ENCODE measurements around the gene MTG2. TPM values are rescaled to one million over a fixed set of nuclear protein-coding genes. Genes with fewer than 3 reads are reported as not detected.

Gene MTG2
- total RNA-seq, 1 donor from 2014 or later: 13.3 TPM

DNA sequence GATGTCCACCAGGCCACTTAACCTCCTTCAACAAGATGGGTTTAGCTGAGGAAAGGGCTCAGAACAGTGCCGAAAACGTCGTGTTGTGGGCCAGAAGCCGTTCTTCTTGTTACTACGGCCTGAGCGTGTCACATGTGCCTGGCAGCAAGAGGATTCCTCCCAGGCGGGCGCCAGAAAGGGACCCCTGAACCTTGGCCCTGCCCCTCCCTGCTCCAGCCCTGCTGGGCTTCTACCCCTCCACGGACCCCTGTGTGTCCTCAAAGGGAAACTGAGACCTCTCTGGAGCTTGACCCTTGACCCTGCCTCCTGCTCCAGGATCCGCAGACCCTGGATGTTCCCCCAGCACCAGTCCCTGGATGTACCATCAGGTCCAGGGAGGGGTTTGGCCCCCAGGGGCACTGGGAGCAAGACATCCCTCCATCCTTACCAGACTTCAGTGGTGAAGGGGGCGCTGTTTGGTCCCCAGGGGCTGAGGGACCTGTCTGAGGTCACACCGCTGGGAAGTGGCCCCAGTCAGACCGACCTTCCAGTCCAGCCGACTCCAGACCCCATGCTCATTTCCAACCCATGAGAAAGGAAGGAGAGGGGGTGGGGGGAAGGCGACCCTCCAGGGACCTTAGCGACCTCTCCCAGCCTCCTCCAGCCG is 27.1 kb downstream of the MTG2 start:
- TF ChIP-seq, protein P1, sequence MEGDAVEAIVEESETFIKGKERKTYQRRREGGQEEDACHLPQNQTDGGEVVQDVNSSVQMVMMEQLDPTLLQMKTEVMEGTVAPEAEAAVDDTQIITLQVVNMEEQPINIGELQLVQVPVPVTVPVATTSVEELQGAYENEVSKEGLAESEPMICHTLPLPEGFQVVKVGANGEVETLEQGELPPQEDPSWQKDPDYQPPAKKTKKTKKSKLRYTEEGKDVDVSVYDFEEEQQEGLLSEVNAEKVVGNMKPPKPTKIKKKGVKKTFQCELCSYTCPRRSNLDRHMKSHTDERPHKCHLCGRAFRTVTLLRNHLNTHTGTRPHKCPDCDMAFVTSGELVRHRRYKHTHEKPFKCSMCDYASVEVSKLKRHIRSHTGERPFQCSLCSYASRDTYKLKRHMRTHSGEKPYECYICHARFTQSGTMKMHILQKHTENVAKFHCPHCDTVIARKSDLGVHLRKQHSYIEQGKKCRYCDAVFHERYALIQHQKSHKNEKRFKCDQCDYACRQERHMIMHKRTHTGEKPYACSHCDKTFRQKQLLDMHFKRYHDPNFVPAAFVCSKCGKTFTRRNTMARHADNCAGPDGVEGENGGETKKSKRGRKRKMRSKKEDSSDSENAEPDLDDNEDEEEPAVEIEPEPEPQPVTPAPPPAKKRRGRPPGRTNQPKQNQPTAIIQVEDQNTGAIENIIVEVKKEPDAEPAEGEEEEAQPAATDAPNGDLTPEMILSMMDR (IDR thresholded peaks at IDR 0.05): no peak
- TF ChIP-seq POLR2A (IDR thresholded peaks at IDR 0.05) (no peak), POLR2AphosphoS5 (IDR thresholded peaks at IDR 0.05; ENCODE audit: insufficient read depth in 1 of 2, low read depth in 1 of 2) (no peak)
- Histone ChIP-seq H3K27me3 (no peaks in the 10 kb centered on the region), H3K9me3 (no peaks in the 10 kb centered on the region), H3K4me1 (no peaks in the 10 kb centered on the region), H3K4me3 (no peak overlapping the region), H3K36me3 (no peaks in the 10 kb centered on the region), H3K27ac (no peak overlapping the region)
- intact Hi-C loops (cut with DNase I): no loop called here
- DNase-seq (ENCODE audit: extremely low spot score in 2 of 2): no peak

GRCh38 chr20:62210496-62210855 is 27.6 kb downstream of the MTG2 start:
- H3K4me1 ChIP-seq: no peaks in the 10 kb centered on the region
- DNase-seq (ENCODE audit: extremely low spot score in 2 of 2): no peak
- no peaks in the 10 kb centered on the region for H3K27me3 ChIP-seq
- H3K9me3 ChIP-seq: no peaks in the 10 kb centered on the region
- intact Hi-C loops (cut with DNase I): no loop called here
- H3K36me3 ChIP-seq: no peaks in the 10 kb centered on the region
- no peak overlapping the region for H3K4me3 ChIP-seq
- TF ChIP-seq POLR2A (IDR thresholded peaks at IDR 0.05) (no peak), POLR2AphosphoS5 (IDR thresholded peaks at IDR 0.05; ENCODE audit: insufficient read depth in 1 of 2, low read depth in 1 of 2) (no peak)
- TF ChIP-seq, protein P1 (IDR thresholded peaks at IDR 0.05): no peak
- no peak overlapping the region for H3K27ac ChIP-seq

DNA sequence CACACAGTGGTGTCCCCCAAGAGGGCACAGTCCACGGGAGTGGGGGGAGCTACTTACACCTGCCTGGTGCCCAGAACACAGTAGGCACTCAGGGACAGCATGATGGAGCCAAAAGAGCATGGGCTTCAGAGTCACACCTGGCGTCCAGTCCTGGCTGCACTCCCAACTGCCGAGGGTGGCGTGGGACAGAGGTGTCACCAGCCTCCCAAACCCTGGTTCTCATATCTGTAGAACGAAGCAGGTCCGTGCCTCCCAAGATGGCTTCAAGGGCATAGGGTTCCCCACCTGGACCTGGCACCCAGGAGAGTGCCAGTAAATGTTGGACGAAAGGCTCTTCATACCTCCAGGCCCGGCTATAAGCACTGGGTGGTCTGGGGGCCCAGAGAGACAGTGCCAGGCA is 28.4 kb downstream of the MTG2 start:
- no peaks in the 10 kb centered on the region for H3K36me3 ChIP-seq
- TF ChIP-seq POLR2A (IDR thresholded peaks at IDR 0.05) (no peak), POLR2AphosphoS5 (IDR thresholded peaks at IDR 0.05; ENCODE audit: insufficient read depth in 1 of 2, low read depth in 1 of 2) (no peak)
- TF ChIP-seq, protein P1 (IDR thresholded peaks at IDR 0.05): no peak
- intact Hi-C loops (cut with DNase I): no loop called here
- H3K4me1 ChIP-seq: no peaks in the 10 kb centered on the region
- no peak for DNase-seq (ENCODE audit: extremely low spot score in 2 of 2)
- no peaks in the 10 kb centered on the region for H3K27me3 ChIP-seq
- no peak overlapping the region for H3K27ac ChIP-seq
- H3K9me3 ChIP-seq: no peaks in the 10 kb centered on the region
- no peak overlapping the region for H3K4me3 ChIP-seq

DNA sequence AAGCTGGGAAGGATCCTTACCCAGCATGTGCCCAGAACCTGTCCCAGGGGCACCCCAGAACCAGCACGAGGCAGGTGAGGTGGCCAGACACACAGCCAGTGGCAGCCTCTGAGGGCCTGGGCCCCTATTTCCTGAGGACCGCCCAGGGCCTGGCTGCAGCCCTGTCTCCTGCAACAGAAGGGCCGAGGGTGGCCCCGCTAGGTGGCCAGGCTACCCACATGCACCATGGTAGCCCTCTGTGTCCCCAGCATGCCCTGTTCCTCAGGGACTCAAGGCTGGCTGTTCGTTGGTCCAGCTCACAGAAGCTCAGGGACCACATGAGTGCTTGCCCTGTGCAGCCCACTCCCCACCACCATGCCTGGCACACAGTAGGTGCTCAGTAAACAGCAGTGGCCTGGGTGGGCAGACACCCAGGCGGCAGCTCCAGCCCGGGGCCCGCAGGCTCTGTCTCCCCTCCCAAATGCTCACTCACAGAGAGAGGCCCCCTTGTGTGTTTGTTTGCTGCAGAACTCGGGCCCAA is 29.0 kb downstream of the MTG2 start:
- DNase-seq (ENCODE audit: extremely low spot score in 2 of 2): no peak
- H3K4me1 ChIP-seq: no peaks in the 10 kb centered on the region
- H3K36me3 ChIP-seq: no peaks in the 10 kb centered on the region
- H3K27me3 ChIP-seq: no peaks in the 10 kb centered on the region
- no peak for TF ChIP-seq POLR2AphosphoS5 (IDR thresholded peaks at IDR 0.05; ENCODE audit: insufficient read depth in 1 of 2, low read depth in 1 of 2)
- no peak for TF ChIP-seq POLR2A (IDR thresholded peaks at IDR 0.05)
- TF ChIP-seq, protein P1 (IDR thresholded peaks at IDR 0.05): no peak
- intact Hi-C loops (cut with DNase I): no loop called here
- H3K4me3 ChIP-seq: no peak overlapping the region
- H3K9me3 ChIP-seq: no peaks in the 10 kb centered on the region
- no peak overlapping the region for H3K27ac ChIP-seq

DNA sequence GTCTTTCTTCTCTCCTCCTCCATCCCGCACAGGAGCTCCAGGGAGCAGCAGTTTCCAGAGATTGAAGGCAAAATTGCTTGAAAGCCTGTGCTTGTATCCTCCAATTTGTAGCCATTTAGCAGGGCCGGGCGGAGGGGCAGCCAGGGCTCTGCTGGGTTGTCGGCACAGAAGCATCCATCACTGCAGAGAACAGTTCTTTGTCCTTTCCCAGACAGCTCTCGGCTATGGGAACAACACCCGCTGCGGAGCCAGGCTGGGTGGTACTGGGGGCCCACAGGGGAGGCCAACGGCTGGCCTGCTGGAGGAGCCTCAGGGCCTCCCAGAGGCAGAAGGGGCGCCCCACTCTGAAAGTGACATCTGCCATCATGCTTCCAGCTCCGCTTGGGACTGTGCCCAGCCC is 29.5 kb downstream of the MTG2 start:
- H3K4me3 ChIP-seq: no peak overlapping the region
- TF ChIP-seq POLR2AphosphoS5 (IDR thresholded peaks at IDR 0.05; ENCODE audit: insufficient read depth in 1 of 2, low read depth in 1 of 2) (no peak), POLR2A (IDR thresholded peaks at IDR 0.05) (no peak)
- no peak overlapping the region for H3K27ac ChIP-seq
- H3K4me1 ChIP-seq: no peaks in the 10 kb centered on the region
- DNase-seq (ENCODE audit: extremely low spot score in 2 of 2): no peak
- no peaks in the 10 kb centered on the region for H3K9me3 ChIP-seq
- no peaks in the 10 kb centered on the region for H3K36me3 ChIP-seq
- intact Hi-C loops (cut with DNase I): no loop called here
- H3K27me3 ChIP-seq: no peaks in the 10 kb centered on the region
